Natural killer cell (primary cell): Measurements from ENCODE around the gene GALNT4. TPM values are rescaled to one million over a fixed set of nuclear protein-coding genes. Genes with fewer than 3 reads are reported as not detected.

Source experiments
- ATAC-seq, 3 donors: fragments of 150-1000 bp in 2 of 3; fragments of 200-7000 bp in 1 of 3; cut with Tn5 transposase; 1 replicate in 1 of 3; 2 replicates in 2 of 3; pipeline ENCODE4 v1.10.0; 2021; ENCODE audit warnings: mild to moderate bottlenecking in 2 of 3, moderate library complexity in 2 of 3
- DNase-seq, 2 donors: peaks; one replicate each; pipeline versions ENCODE4 v3.0.0 to v3.0.0-alpha.2; 2013 to 2021; ENCODE audit warnings: mixed read lengths in 1 of 2
- H3K27ac ChIP-seq: one replicate; pipeline ENCODE4 v1.5.1; 2013; ENCODE audit warnings: mild to moderate bottlenecking, low read length
- H3K27me3 ChIP-seq: one replicate; pipeline ENCODE4 v1.6.1; 2013; ENCODE audit warnings: low read length; ENCODE audit not compliant: control insufficient read depth, insufficient read depth
- H3K36me3 ChIP-seq: one replicate; pipeline ENCODE4 v1.6.1; 2013; ENCODE audit warnings: low read length; ENCODE audit not compliant: control insufficient read depth, insufficient read depth
- H3K4me1 ChIP-seq: one replicate; pipeline ENCODE4 v1.6.1; 2013; ENCODE audit warnings: low read length; ENCODE audit not compliant: control insufficient read depth, insufficient read depth
- H3K4me3 ChIP-seq: one replicate; pipeline ENCODE4 v1.5.1; 2013; ENCODE audit warnings: low read length
- H3K9me3 ChIP-seq: one replicate; pipeline ENCODE4 v1.6.1; 2013; ENCODE audit warnings: low read length; ENCODE audit not compliant: control insufficient read depth, insufficient read depth
- H3K27ac Mint-ChIP-seq, 2 donors: one replicate each; pipeline ENCODE4 v1.8.0; 2022; ENCODE audit warnings: mild to moderate bottlenecking in 2 of 2, mixed read lengths in 2 of 2, moderate library complexity in 1 of 2
- H3K27me3 Mint-ChIP-seq, 2 donors: one replicate each; pipeline ENCODE4 v1.8.0; 2022; ENCODE audit warnings: low read depth in 2 of 2, mixed read lengths in 2 of 2
- H3K36me3 Mint-ChIP-seq: one replicate; pipeline ENCODE4 v1.8.0; 2022; ENCODE audit warnings: mixed read lengths
- H3K4me1 Mint-ChIP-seq, 2 donors: one replicate each; pipeline ENCODE4 v1.8.0; 2022; ENCODE audit warnings: mixed read lengths in 2 of 2
- H3K4me3 Mint-ChIP-seq: one replicate; pipeline ENCODE4 v1.8.0; 2022; ENCODE audit warnings: mild to moderate bottlenecking, moderate library complexity, mixed read lengths
- H3K9me3 Mint-ChIP-seq, 2 donors: one replicate each; pipeline ENCODE4 v1.8.0; 2022; ENCODE audit warnings: mixed read lengths in 2 of 2
- whole genome bisulfite sequencing: methylation state at CpG from one replicate; pipeline ENCODE4 v1.1.7; 2013; ENCODE audit warnings: missing lambda C conversion rate; ENCODE audit not compliant: insufficient coverage; 5-methylcytosine and 5-hydroxymethylcytosine counted together
- intact Hi-C: fragments of 100-400 bp; cut with micrococcal nuclease; formaldehyde crosslinking; loops from one replicate; pipeline ENCODE4 v1.14.2; 2022
- total RNA-seq, 4 donors: library from RNA; stranded (reverse); fragments of 120-200 nt in 1 of 4; gene quantifications; one replicate each; pipeline versions ENCODE4 v1.2.3 to v1.2.4, GENCODE V29; 2013 to 2022
- TF ChIP-seq, protein P1 (sequence below): fragments of 200-600 bp; IDR thresholded peaks from one replicate; pipeline ENCODE4 v1.8.0; 2022; ENCODE audit warnings: antibody characterized with exemption

Gene GALNT4
- total RNA-seq, 3 donors from 2014 or later (not counting 1 experiment from before 2014, with no cell fraction given): 14.3 to 19.9 (median 18.7) TPM

DNA sequence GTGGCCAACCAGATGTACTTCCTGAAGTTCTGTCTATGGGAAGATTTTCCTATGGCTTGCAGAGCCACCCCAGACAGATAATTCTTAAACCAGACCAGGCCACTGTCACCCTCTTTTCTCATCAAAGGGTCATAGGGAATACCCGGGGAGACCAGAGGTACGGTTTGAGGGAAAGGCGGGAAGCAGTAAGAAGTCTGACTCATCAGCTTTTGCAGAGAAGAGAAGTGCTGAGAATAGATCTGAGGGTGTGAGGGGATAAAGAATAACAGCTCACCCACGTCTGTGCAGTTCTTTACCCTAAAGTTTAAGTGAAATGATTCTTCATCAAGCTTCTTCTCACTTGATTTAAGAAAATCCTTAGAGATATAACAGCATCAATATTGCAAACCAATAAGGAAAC lies 22.5 kb upstream of the GALNT4 start:
- no peak overlapping the region for H3K27ac Mint-ChIP-seq
- no peak overlapping the region for H3K4me3 ChIP-seq
- intact Hi-C loops: loop anchor here (10.0 kb wide), 1 partner anchor 418 kb away; no protein-coding TSS in a partner anchor
- no peaks in the 10 kb centered on the region for H3K27me3 ChIP-seq
- TF ChIP-seq, protein P1, sequence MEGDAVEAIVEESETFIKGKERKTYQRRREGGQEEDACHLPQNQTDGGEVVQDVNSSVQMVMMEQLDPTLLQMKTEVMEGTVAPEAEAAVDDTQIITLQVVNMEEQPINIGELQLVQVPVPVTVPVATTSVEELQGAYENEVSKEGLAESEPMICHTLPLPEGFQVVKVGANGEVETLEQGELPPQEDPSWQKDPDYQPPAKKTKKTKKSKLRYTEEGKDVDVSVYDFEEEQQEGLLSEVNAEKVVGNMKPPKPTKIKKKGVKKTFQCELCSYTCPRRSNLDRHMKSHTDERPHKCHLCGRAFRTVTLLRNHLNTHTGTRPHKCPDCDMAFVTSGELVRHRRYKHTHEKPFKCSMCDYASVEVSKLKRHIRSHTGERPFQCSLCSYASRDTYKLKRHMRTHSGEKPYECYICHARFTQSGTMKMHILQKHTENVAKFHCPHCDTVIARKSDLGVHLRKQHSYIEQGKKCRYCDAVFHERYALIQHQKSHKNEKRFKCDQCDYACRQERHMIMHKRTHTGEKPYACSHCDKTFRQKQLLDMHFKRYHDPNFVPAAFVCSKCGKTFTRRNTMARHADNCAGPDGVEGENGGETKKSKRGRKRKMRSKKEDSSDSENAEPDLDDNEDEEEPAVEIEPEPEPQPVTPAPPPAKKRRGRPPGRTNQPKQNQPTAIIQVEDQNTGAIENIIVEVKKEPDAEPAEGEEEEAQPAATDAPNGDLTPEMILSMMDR: no peak
- H3K4me3 Mint-ChIP-seq: no peak overlapping the region
- no peaks in the 10 kb centered on the region for H3K9me3 ChIP-seq
- no peaks in the 10 kb centered on the region for H3K9me3 Mint-ChIP-seq
- WGBS: 57% methylated on average over 4 of the region's 4 CpGs
- no peaks in the 10 kb centered on the region for H3K4me1 ChIP-seq
- ATAC-seq: no peak
- H3K36me3 Mint-ChIP-seq: no peaks in the 10 kb centered on the region
- H3K27me3 Mint-ChIP-seq: no peaks in the 10 kb centered on the region
- H3K4me1 Mint-ChIP-seq: peaks cover 9 to 11% of the 10 kb centered on the region in 2 donors
- DNase-seq: no peak
- H3K36me3 ChIP-seq: no peaks in the 10 kb centered on the region
- H3K27ac ChIP-seq: no peak overlapping the region

DNA sequence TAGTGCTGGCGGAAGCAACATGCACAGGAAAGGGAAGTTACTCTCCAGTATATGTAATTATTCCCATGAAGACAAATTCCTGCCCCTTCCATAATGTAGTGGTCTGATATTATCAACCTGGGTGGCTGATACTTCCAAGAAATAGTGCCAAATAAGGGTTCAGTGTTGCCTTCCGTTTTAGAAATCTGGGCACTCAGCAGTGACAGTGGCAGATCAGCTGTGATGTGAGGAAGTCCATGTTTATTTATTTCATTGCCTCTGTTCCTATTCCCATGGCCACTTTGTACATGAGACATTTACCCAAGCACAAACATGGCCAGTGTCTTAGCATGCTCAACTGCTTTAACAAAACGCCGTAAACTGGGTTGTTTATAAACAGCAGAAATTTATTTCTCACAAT lies 21.6 kb upstream of the GALNT4 start:
- Histone ChIP-seq H3K9me3 (no peaks in the 10 kb centered on the region), H3K4me3 (no peak overlapping the region), H3K27ac (no peak overlapping the region), H3K27me3 (no peaks in the 10 kb centered on the region), H3K4me1 (no peaks in the 10 kb centered on the region), H3K36me3 (no peaks in the 10 kb centered on the region)
- WGBS: 96% methylated on average over 4 of the region's 4 CpGs
- no peaks in the 10 kb centered on the region for H3K9me3 Mint-ChIP-seq
- DNase-seq: no peak
- no peak overlapping the region for H3K4me3 Mint-ChIP-seq
- ATAC-seq: no peak
- no peaks in the 10 kb centered on the region for H3K27me3 Mint-ChIP-seq
- H3K27ac Mint-ChIP-seq: no peak overlapping the region
- TF ChIP-seq, protein P1: no peak
- H3K36me3 Mint-ChIP-seq: no peaks in the 10 kb centered on the region
- intact Hi-C loops: loop anchor here (10.0 kb wide), 1 partner anchor 419 kb away; no protein-coding TSS in a partner anchor
- peaks cover 9 to 11% of the 10 kb centered on the region in 2 donors for H3K4me1 Mint-ChIP-seq

DNA sequence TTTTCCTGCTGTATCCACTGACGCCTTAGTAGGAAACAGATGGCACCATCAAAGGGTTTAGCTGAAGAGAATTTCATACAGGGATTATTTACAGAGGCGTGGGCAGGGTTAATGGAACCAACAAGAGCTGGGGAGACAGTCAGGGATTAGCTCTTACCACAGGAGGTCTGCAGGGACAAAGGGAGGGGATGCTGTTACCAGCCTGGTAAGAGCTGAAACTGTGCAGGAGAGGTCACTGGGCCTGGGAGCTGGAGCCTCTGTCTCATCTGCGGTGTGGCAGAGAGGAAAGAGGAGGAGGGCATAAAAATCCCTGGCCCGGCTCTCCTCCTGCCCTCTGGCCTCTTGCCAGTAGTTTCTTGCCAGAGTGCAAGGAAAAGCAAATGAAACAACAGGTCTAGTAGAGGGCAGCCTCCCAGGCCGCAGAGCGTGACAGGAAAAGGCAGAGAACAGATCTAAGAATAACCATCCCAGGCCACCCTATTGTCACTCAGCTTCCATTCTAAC lies 20.1 kb upstream of the GALNT4 start:
- no peak overlapping the region for H3K27ac Mint-ChIP-seq
- no peaks in the 10 kb centered on the region for H3K36me3 Mint-ChIP-seq
- H3K9me3 Mint-ChIP-seq: no peaks in the 10 kb centered on the region
- H3K27me3 Mint-ChIP-seq: no peaks in the 10 kb centered on the region
- peaks cover 9 to 11% of the 10 kb centered on the region in 2 donors for H3K4me1 Mint-ChIP-seq
- Histone ChIP-seq H3K27me3 (no peaks in the 10 kb centered on the region), H3K9me3 (no peaks in the 10 kb centered on the region), H3K27ac (no peak overlapping the region), H3K4me1 (no peaks in the 10 kb centered on the region), H3K36me3 (no peaks in the 10 kb centered on the region), H3K4me3 (no peak overlapping the region)
- H3K4me3 Mint-ChIP-seq: no peak overlapping the region
- ATAC-seq: no peak
- intact Hi-C loops: loop anchor here (5.0 to 10.0 kb wide), 2 partner anchors 420 to 468 kb away; no protein-coding TSS in a partner anchor
- DNase-seq: no peak
- TF ChIP-seq, protein P1: no peak
- 54% methylated on average over 6 of the region's 6 CpGs for WGBS

DNA sequence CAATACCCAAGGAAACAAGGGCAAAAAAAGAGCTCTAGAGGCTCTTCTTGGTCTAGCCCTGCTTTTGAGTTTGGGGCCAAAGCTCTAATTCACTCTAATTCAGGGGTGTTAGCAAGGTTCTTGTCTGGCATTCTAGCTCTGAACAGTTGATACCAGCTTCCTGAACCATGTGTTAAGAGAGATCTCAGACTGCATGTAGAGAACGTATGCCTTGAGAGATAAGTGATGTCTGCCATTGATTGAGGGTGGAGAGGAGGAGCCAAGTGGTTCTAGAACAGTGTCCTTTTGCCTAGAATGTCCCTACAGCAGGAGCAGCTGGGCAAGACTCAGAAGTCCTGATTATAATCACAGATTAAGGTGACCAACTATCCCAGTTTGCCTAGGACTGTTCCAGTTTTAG lies 19.4 kb upstream of the GALNT4 start:
- ATAC-seq (no peak), DNase-seq (no peak)
- no peaks in the 10 kb centered on the region for H3K9me3 Mint-ChIP-seq
- no peaks in the 10 kb centered on the region for H3K36me3 Mint-ChIP-seq
- Histone ChIP-seq H3K27ac (no peak overlapping the region), H3K4me3 (no peak overlapping the region), H3K4me1 (no peaks in the 10 kb centered on the region), H3K9me3 (no peaks in the 10 kb centered on the region), H3K27me3 (no peaks in the 10 kb centered on the region), H3K36me3 (no peaks in the 10 kb centered on the region)
- H3K4me3 Mint-ChIP-seq: no peak overlapping the region
- peaks cover 9 to 11% of the 10 kb centered on the region in 2 donors for H3K4me1 Mint-ChIP-seq
- 85% methylated on average over 1 of the region's 1 CpG for WGBS
- H3K27ac Mint-ChIP-seq: no peak overlapping the region
- intact Hi-C loops: loop anchor here (5.0 to 10.0 kb wide), 2 partner anchors 421 to 468 kb away; no protein-coding TSS in a partner anchor
- TF ChIP-seq, protein P1: no peak
- no peaks in the 10 kb centered on the region for H3K27me3 Mint-ChIP-seq
